ENCODE results near the gene CHRNA3. TPM values are rescaled to one million over a fixed set of nuclear protein-coding genes. Genes with fewer than 3 reads are reported as not detected.

The CHRNA3 gene
- total RNA-seq, 4 donors from 2014 or later = 1.3 TPM; not detected in 2

DNA sequence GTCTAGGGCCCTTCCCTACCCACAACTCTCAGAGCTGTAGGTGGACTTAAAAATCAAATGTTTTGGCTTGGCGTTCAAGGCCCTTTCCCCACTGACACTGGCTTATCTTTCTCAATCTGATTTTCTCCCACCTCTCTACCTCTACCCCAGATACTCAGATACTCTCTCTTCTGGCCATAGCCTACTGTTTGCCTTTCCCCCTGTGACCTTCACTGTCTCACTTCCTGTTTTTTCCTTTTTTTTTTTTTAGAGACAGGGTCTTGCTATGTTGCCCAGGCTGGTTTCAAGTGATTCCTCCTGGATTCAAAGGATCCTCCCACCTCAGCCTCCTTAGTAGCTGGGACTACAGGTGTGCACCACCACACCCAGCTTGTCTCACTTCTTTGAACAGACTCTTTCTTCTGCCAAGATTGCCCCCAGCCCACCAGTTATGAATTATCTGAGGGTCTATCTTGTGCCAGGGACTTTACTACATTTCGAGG lies 15.6 kb upstream of the CHRNA3 start:
- Histone ChIP-seq H3K36me3 (no peaks in the 10 kb centered on the region), H3K4me3 (no peak overlapping the region), H3K27me3 (no peaks in the 10 kb centered on the region), H3K4me1 (peaks cover 0 to 10% of the 10 kb centered on the region in 2 donors), H3K27ac (no peak overlapping the region), H3K9me3 (no peaks in the 10 kb centered on the region)
- no peak for DNase-seq
- TF ChIP-seq POLR2A (IDR thresholded peaks at IDR 0.05) = no peak
- TF ChIP-seq, protein P1, sequence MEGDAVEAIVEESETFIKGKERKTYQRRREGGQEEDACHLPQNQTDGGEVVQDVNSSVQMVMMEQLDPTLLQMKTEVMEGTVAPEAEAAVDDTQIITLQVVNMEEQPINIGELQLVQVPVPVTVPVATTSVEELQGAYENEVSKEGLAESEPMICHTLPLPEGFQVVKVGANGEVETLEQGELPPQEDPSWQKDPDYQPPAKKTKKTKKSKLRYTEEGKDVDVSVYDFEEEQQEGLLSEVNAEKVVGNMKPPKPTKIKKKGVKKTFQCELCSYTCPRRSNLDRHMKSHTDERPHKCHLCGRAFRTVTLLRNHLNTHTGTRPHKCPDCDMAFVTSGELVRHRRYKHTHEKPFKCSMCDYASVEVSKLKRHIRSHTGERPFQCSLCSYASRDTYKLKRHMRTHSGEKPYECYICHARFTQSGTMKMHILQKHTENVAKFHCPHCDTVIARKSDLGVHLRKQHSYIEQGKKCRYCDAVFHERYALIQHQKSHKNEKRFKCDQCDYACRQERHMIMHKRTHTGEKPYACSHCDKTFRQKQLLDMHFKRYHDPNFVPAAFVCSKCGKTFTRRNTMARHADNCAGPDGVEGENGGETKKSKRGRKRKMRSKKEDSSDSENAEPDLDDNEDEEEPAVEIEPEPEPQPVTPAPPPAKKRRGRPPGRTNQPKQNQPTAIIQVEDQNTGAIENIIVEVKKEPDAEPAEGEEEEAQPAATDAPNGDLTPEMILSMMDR (IDR thresholded peaks at IDR 0.05) = no peak
- intact Hi-C loops (cut with DNase I; ENCODE audit: low total_unique reads) = no loop called here

DNA sequence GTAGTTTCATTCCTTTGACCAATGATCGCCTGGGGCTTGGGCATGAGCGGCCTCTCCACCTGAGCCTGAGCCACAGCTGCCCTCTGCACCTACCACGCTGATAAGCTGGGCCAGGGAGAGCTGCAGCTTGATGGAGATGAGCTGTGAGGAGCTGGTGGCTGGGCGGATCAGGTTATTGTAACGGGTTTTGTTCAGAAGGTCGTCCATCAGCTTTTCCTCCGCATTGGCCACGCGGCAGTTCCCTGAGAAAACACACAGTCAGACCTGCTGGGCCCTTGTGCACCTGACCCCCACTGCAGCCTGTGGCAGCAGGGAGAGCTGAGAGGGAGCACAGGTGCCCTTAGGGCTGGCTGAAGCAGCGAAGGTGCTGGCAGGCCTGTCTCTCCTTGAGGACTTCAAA lies 14.6 kb upstream of the CHRNA3 start:
- Histone ChIP-seq H3K27ac (no peak overlapping the region), H3K4me3 (no peak overlapping the region), H3K4me1 (no peaks in the 10 kb centered on the region), H3K36me3 (no peaks in the 10 kb centered on the region), H3K9me3 (no peaks in the 10 kb centered on the region), H3K27me3 (no peaks in the 10 kb centered on the region)
- TF ChIP-seq, protein P1 (IDR thresholded peaks at IDR 0.05) = no peak
- no peak for TF ChIP-seq POLR2A (IDR thresholded peaks at IDR 0.05)
- DNase-seq = no peak
- intact Hi-C loops (cut with DNase I; ENCODE audit: low total_unique reads) = no loop called here

DNA sequence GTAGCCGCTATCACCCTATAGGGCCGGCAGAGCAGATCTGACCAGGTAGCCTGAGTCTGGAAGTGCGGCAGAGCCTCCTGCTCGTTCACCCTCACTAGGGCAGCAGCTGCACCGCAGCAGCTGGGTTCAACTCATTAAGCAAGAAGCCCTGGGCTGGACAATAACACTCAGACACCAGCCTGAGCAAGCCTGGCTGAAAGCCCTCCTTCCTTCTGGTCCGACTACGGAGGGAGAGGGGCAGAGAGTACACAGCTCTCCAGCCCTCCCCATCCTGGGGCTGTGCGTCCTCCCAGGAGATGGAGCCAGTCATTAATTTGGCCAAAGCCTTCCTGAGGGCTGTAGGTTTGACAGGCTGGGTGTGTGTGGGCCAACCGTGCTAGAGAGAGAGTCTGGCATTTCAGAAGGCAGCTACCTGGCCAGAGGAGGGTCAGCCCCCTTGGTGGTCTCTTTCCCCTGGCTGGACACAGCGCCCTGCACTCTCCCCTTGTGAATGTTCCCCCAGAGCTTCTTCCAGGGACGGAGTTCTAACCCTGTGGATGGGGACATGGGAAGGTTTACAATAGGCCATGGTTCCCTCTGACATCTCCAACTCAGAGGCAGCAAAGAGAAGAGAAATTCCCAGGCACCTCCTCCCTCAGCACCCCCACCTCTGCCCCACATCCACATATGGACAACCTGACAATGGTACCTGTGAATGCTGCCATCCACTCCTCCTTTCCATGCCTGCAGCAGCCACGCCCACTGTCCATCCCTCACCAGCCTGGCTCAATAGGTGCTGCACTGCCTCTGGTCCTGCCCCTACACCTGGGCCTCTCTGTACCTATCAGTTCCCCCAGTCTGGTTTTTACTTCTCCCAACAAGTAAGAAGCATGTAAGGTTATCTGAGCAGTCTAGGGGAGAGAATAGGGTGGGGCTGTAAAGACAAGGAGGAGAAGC lies 13.7 kb upstream of the CHRNA3 start:
- H3K27ac ChIP-seq = no peak overlapping the region
- DNase-seq = no peak
- no peaks in the 10 kb centered on the region for H3K27me3 ChIP-seq
- H3K36me3 ChIP-seq = no peaks in the 10 kb centered on the region
- no peaks in the 10 kb centered on the region for H3K4me1 ChIP-seq
- TF ChIP-seq, protein P1 (IDR thresholded peaks at IDR 0.05) = no peak
- no peak for TF ChIP-seq POLR2A (IDR thresholded peaks at IDR 0.05)
- H3K4me3 ChIP-seq = no peak overlapping the region
- H3K9me3 ChIP-seq = no peaks in the 10 kb centered on the region
- intact Hi-C loops (cut with DNase I; ENCODE audit: low total_unique reads) = no loop called here

DNA sequence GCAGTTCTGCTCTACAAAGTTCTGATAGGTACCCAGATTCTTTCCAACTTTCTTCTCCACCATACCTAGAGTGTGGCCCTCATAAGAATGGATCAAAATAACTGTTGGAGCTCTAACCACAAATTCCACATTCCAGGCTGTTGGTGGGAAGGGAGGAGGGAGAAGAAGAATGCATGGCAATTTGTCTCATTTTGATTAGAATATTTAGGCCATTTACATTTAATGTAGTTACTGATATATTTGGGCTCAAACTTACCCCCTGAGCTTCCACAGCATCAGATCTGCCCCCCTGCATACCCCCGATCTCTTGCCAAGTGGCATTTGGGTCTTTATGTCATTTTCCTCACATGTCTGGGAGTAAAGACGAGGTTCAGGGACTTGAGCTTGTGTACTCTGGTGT lies 12.6 kb upstream of the CHRNA3 start:
- H3K4me1 ChIP-seq = no peaks in the 10 kb centered on the region
- no peaks in the 10 kb centered on the region for H3K27me3 ChIP-seq
- no peak overlapping the region for H3K4me3 ChIP-seq
- H3K27ac ChIP-seq = no peak overlapping the region
- no peaks in the 10 kb centered on the region for H3K36me3 ChIP-seq
- no peak for DNase-seq
- intact Hi-C loops (cut with DNase I; ENCODE audit: low total_unique reads) = no loop called here
- no peaks in the 10 kb centered on the region for H3K9me3 ChIP-seq
- TF ChIP-seq POLR2A (IDR thresholded peaks at IDR 0.05) = no peak
- TF ChIP-seq, protein P1 (IDR thresholded peaks at IDR 0.05) = no peak

DNA sequence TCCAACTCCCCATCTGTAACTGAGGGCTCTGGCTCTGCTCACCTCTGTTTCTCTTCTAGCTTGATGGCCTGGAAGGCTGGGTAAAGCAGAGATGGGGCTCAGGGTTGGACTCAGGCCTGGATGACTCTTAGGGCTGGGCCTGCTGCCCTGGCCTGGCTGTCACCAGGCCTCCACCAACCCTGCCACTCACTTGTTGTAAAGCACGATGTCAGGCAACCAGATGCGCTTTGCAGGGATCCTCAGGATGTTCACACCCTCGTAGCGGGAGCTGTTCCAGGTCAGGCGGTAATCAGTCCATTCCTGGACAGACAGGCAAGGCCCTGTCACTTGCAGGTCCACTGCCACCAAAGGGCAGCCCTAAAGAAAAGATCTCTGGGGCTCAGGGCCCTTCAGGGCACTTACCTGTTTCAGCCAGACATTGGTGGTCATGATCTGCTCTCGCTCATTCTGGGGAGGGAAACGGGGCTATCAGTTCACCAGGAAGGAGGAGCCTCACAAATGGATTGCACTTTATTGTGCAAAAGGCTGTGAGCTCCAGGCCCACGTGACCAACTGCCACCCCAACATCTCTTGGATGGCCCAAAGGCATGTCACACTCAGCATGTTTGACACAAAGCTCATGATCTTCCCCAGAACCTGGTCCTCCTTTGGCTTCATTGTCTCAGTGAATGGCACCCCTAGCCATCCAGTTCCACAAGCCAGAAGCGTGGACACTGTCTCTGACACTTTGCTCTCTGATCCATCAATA lies 10.3 kb upstream of the CHRNA3 start:
- no peak for TF ChIP-seq POLR2A (IDR thresholded peaks at IDR 0.05)
- TF ChIP-seq, protein P1 (IDR thresholded peaks at IDR 0.05) = no peak
- Histone ChIP-seq H3K36me3 (no peaks in the 10 kb centered on the region), H3K4me3 (no peak overlapping the region), H3K9me3 (no peaks in the 10 kb centered on the region), H3K27ac (no peak overlapping the region), H3K4me1 (no peaks in the 10 kb centered on the region), H3K27me3 (no peaks in the 10 kb centered on the region)
- intact Hi-C loops (cut with DNase I; ENCODE audit: low total_unique reads) = no loop called here
- DNase-seq = no peak
